HG03442 (cell line): Measurements from ENCODE around the gene C12orf76.
A peak's percentile ranks its signal among the peaks of the same experiment; 100 is the strongest.
"Not testable (repeated sequence)": the region's sequence is repeated elsewhere in the genome, so short reads cannot be mapped to it uniquely, and the experiment has no call there.

Experiments used
- ATAC-seq: cut with Tn5 transposase; IDR thresholded peaks from one replicate; pipeline ENCODE4 v1.9.1; 2021; ENCODE audit warnings: mild to moderate bottlenecking, moderate library complexity; ENCODE audit not compliant: unreplicated experiment

Gene C12orf76

GRCh38 chr12:110048242-110049027 lies at the start of gene C12orf76:
Gene C12orf76 (minus strand): TSS chr12:110048522. CDS start chr12:110048495, 27 bp downstream.
- ATAC-seq = peak; percentile 99

DNA sequence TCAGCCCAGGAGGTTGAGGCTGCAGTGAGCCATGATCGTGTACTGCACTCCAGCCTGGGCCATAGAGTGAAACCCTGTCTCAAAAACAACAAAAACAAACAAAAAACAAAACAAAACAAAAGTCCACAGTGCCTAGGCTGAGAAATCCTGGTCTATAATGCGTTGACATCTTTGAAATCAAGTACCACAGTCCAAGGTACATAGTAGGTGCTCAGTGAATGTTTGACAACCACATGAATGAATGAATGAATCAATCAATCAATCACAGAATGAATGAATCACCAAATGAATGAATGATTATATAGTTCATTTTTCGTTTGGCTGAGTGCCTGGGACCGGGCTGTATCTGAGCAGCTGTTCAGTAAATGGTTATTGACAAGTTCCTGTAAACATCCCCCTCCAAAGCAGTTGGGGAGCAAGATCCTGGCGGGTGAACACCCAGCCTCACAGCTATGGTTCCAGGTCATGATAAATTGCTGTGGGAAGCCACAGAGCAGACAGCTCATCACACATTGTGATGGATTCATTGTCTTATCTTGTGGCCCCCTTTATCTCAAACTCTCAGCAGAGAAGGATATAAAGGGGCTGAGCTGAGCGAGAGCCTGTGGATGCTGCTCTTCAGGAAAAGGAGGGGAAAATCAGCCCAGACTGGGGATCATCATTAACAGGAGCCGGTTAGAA lies 45.4 kb upstream of the C12orf76 start:
- no peak for ATAC-seq

DNA sequence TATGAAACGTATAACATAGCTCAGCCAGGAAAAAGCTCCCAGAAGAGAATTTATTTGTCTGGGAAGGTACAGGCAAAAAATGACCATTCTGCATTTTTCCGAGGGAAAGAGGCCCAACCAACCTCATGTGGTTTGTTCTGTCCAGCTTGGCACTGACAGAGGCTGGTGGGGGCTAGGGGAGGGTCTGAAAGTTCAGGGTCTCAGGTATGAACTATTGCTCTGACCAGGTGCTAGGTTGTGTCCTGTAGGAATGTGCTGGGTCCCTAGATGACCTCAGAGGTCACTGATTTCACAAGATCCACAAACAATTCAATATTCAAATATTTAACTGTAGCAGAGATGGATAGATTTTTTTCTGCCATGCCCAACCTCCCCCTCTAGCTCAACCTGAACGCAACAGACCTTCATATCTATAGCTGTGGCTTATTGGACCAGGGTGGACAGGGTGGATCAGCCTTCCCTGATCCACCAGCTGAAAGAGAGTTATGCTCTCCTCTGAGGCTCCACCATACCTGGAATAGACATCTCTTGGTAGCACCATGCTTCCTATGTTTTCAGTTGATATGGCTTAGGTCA lies 42.9 kb upstream of the C12orf76 start:
- ATAC-seq = no peak

DNA sequence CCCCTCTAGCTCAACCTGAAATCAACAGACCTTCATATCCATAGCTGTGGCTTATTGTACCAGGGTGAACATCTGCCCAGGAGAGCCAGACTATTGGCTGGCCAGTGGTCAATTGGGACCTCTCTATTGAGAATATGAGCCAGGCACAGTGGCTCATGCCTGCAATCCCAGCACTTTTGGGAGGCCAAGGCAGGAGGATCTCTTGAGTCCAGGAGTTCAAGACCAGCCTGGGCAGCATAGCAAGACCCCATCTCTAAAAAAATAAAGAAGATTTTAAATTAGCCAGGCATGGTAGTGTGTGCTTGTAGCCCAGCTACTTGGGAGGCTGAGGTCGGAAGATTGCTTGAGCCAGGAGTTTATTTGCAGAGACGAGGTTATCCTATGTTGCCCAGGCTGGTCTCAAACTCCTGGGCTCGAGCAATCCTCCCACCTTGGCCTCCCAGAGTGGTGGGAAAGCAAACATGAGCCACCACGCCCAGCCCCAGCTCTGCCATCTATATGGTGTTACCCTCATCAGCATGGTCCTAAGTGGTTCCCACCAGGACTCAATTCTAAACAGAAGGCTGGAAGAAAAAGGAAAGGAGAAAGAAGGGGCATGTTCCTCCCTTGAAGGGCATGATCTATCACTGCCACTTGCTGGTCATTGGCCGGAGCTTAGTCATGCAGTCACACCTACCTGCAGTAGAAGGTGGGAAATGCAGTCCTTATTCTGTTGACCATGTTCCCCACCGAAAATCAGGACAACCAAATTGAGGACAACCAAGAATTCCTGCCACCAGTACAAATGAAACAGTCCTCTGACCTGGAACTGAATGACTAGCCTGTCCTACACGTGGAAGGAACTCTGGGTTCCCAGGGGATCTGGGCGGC lies 42.2 kb upstream of the C12orf76 start:
- ATAC-seq = no peak

DNA sequence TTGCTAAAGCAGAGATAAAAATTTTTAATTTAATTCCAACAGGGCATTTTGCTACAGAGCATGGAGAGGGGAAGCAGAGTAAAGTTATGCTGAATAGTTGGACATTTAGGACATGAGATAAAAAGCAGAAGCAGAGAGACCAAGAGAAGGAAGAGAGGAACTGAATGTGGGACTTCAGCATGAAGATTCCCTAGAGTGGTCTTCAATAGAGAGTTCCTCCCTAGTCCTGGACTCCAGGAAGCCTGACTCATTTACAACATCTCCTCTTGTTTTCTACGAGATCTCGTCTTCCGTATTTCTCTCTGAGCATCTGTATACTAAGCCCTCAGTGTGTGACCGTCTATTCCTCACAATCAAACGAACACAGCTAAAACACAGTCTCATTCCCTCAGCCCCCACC lies 40.6 kb upstream of the C12orf76 start:
- no peak for ATAC-seq

GRCh38 chr12:110088216-110088615 lies 39.9 kb upstream of the C12orf76 start:
- ATAC-seq = not testable (repeated sequence)

DNA sequence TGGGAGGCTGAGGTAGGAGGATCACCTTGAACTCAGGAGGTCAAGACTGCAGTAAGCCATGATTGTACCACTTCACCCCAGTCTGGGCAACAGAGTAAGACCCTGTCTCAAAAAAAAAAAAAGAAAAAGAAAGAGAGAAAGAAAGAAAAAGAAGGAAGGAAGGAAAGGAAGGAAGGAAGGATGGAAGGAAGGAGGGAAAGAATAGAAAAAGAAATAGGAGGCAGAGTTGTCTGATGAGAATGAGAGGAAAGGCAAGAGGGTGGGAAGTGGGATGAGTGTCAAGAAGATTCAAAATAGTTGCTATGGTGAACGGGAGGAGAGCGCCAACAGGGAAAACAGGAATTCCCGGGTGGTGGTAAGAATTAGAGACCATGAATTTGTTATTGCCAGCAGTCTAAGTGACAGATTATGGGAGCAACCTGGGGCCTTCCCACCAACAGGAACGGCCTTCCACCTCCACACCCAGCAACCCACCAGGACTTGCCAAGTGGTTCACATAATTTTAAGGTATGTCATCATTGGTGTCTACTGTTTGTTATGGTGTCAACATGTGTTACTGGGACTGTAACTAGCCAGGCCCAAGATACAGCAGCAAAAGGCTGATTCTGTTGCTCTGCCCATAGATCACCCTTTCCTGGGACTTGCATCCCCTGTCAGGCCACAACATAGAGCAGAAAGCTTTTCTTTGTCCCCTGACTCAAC lies 36.1 kb upstream of the C12orf76 start:
- ATAC-seq = no peak

- no peak for ATAC-seq
Observed at GRCh38 chr12:110080410-110080809, 32.1 kb upstream of the C12orf76 start.

GRCh38 chr12:110079477-110080400 lies 31.4 kb upstream of the C12orf76 start:
- ATAC-seq = peak; percentile 73

DNA sequence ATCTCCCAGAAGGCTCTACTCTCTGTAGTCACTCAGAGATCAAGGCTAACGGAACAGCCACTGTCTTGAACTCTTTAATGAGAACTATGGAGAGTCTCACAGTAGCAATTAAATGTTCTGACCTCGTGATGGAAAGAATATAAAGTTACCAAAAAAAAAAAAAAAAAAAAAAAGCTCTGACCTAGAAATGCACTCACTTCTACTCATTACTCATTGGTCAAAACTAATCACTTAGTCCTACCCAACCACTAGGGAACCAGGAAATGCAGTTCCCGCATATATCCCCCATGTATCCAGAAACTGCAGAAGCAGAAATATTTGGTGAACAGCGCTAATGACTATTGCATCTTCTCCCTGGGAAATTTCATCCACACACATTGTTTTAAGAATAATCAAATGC lies 29.5 kb upstream of the C12orf76 start:
- no peak for ATAC-seq

DNA sequence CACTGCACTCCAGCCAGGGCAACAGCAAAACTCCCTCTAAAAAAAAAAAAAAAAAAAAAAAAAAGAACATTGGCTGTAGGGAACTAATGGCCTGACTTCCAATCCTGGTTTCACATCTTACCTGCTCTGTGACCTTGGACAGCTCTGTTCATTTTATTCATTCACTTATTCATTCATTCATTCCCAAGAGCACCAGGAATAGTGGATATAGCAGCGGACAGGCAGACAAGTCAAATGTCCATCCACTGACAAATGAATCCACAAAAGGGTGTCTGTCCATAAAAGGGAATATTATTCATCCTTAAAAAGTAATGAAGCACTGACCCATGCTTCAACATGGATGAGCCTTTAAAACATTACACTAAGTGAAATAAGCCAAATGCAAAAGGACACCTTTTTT lies 27.6 kb upstream of the C12orf76 start:
- ATAC-seq = no peak

DNA sequence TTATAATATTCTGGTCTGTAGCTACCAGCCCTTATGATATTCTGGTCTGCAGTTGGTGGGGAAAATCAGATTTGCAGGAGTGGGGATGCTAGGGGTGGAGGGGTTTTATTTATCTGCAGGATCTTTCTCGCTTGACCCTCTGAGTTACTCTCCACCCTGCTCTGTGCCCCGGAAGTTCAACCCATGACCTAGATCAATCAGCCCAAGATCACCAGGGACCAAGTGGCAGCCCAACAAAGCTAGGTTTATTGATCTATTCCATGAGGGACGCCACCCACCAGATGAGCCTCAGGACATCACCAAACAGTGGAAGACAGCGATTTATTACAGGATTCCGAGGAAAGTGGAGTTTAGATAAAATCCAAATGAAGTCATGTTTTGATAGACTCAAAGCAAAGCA lies 25.8 kb upstream of the C12orf76 start:
- ATAC-seq = no peak

- no peak for ATAC-seq
Observed at GRCh38 chr12:110073049-110073831, 24.9 kb upstream of the C12orf76 start.

- ATAC-seq = not testable (repeated sequence)
Observed at GRCh38 chr12:110072636-110073035, 24.3 kb upstream of the C12orf76 start.

- ATAC-seq = no peak
Observed at GRCh38 chr12:110071967-110072366, 23.6 kb upstream of the C12orf76 start.

DNA sequence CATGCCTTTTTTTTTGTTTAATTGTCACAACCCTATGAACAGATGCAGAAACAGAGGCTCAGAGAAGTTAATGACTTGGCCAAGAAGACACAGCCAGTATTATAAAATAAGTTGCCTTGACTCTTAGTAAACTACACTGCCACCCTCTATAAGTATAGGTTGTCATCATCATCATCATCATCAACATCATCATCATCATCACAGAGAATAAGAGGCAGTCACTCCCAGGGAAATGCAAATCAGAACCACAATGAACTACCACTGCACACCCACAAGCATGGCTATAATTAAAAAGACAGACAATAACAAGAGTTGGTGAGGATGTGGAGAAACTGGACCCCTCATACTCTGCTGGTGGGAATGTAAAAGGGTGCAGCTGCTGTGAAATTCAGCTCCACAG lies 23.2 kb upstream of the C12orf76 start:
- ATAC-seq = no peak

DNA sequence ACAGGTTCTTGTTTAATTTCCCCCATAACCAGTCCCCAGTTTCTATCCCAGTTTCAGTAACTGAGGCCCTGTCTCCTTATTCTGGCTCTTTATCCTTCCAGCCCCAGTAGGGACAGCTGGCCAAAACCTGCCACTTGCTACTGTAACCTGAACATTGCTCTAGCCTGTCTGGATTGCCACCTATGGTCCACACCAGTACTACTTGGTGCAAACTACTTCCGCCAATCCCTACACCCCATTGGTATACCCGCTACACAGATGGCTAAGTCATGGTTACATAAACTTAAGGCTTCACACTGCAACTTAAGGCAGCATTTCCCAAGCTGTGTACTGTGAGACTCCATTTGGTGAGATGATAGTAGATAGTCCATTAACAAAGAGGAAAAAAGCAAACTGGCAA lies 20.3 kb upstream of the C12orf76 start:
- ATAC-seq = no peak

GRCh38 chr12:110068115-110068514 lies 19.8 kb upstream of the C12orf76 start:
- ATAC-seq = not testable (repeated sequence)

- ATAC-seq = no peak
Observed at GRCh38 chr12:110067531-110067930, 19.2 kb upstream of the C12orf76 start.
